GM19238 (cell line): ENCODE results near the gene CDKAL1.
"Not testable (repeated sequence)": the region's sequence is repeated elsewhere in the genome, so short reads cannot be mapped to it uniquely, and the experiment has no call there.

ENCODE experiments used
- DNase-seq: peaks from one replicate; pipeline ENCODE4 v3.0.0; 2011; ENCODE audit warnings: low spot score; ENCODE audit not compliant: insufficient read length

CDKAL1 gene

GRCh38 chr6:21053612-21054011, 519.4 kb downstream of the CDKAL1 start:
- no peak for DNase-seq

GRCh38 chr6:21055480-21055879, 521.2 kb downstream of the CDKAL1 start:
- DNase-seq = not testable (repeated sequence)

- no peak for DNase-seq
Measured at GRCh38 chr6:21061892-21062291, 527.6 kb downstream of the CDKAL1 start.

GRCh38 chr6:21064756-21065340, 530.6 kb downstream of the CDKAL1 start:
- DNase-seq = no peak

- no peak for DNase-seq
Measured at GRCh38 chr6:21067521-21067920, 533.3 kb downstream of the CDKAL1 start.

GRCh38 chr6:21070620-21071019, 536.4 kb downstream of the CDKAL1 start:
- DNase-seq = no peak

- no peak for DNase-seq
Measured at GRCh38 chr6:21071780-21072468, 537.7 kb downstream of the CDKAL1 start.

GRCh38 chr6:21073318-21073839, 539.1 kb downstream of the CDKAL1 start:
- no peak for DNase-seq

GRCh38 chr6:21074484-21074883, 540.2 kb downstream of the CDKAL1 start:
- DNase-seq = no peak

GRCh38 chr6:21075986-21076385, 541.7 kb downstream of the CDKAL1 start:
- DNase-seq = no peak

- DNase-seq = no peak
Measured at GRCh38 chr6:21078497-21078896, 544.2 kb downstream of the CDKAL1 start.

- DNase-seq = no peak
Measured at GRCh38 chr6:21079468-21080048, 545.3 kb downstream of the CDKAL1 start.

- no peak for DNase-seq
Measured at GRCh38 chr6:21080221-21080620, 546.0 kb downstream of the CDKAL1 start.

GRCh38 chr6:21082091-21082490, 547.8 kb downstream of the CDKAL1 start:
- no peak for DNase-seq

GRCh38 chr6:21083708-21084107, 549.5 kb downstream of the CDKAL1 start:
- no peak for DNase-seq

GRCh38 chr6:21084656-21085055, 550.4 kb downstream of the CDKAL1 start:
- no peak for DNase-seq

- DNase-seq = no peak
Measured at GRCh38 chr6:21085211-21085610, 551.0 kb downstream of the CDKAL1 start.

- no peak for DNase-seq
Measured at GRCh38 chr6:21085643-21086042, 551.4 kb downstream of the CDKAL1 start.

- DNase-seq = no peak
Measured at GRCh38 chr6:21087188-21087587, 552.9 kb downstream of the CDKAL1 start.

- DNase-seq = no peak
Measured at GRCh38 chr6:21091411-21091810, 557.2 kb downstream of the CDKAL1 start.

GRCh38 chr6:21092231-21092772, 558.0 kb downstream of the CDKAL1 start:
- DNase-seq = not testable (repeated sequence)

GRCh38 chr6:21095462-21095861, 561.2 kb downstream of the CDKAL1 start:
- no peak for DNase-seq
